Activated T-cell treated with anti-CD3 and anti-CD28 coated beads, Interleukin-2, amount 50 U/mL, for 1 hour (primary cell): ENCODE results near the gene CD47.
A peak's percentile ranks its signal among the peaks of the same experiment; 100 is the strongest.

Source experiments
- DNase-seq: peaks from one replicate; pipeline ENCODE4 v3.0.0-alpha.2; 2020

CD47 gene

DNA sequence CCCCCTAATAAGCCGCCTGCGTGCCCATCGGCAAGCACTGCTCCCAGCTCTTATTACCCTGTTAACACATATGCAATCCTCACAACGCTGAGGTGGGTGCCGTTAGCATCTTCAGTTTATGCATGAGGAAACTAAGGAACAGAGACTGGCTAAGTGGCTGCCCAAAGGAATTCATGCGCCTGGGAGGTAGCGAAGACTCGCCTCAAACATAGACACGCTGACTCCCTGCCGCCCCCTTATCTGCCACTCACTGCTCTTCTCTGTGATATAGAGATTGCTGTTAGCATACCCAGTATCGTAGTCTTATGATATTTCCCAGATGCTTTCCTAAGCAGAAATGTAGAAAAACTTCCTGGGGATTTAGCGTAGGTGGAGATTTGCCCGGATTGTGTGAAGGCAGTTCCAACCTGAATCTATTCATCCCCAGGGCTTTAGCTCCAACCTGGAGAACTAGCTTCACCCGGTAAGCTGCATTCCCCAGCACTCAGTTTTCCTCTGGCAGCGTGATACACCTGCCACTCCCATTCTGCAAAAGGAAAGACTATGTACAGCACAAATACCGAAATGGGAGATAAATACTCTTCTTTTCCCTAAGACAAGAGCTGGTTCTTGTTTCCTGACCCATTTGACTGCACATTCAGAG is 23.7 kb upstream of the CD47 start:
- no peak for DNase-seq

DNA sequence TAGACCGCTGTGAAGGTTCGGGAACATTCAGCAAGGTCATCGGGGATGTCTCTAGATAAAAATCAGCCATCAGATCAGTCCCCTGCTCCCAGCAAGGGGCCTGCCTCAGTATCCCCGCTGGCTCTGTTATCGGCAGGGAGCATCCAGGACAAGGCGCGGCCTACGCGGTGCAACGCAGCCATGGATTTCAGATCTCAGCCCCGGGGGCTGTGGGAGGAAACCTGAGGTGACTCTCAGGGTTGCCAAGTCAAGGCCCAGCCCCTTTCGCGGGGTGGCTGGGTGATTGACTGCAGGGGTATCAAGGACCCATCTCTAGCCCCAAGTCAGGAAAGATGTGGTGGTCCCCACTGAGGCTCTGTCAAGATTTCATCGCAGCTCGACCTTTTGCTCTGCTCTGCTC is 23.1 kb upstream of the CD47 start:
- DNase-seq, result no peak

DNA sequence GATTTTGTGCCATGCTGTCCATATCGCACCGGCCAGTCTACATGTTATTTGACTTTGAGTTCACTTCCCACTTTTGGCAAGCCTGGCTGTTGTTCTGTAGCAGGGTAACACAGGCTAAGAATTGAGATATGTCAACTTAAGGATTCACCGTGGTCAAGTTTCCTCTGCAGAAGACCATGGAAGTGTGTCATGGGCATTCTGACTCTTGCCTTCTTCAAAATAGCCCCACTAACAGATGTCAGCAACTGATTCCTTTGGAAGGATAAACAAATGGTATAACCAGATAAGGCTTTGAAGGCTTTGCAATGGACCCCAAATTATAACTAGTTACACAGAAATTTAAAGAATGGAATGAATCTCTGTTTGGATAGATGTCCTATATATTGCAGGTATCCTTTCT is 20.1 kb upstream of the CD47 start:
- DNase-seq, result no peak

DNA sequence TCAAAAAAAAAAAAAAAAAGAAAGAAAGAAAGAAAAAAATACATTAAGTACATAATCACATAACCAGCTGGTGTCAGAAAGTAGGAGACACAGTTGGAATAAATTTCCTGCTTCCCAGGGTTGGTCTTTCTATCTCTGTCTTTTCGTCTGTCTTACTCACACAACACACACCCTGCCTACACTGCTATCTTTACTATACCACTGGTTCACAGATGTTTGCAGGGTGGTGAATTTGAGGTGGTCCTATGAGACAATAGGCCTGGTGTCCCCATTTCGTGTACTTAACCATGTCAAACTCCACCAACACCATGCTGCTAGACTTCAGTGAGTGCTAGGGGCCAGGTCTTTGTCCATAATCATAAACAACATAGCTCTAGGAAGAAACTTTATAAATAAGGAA is 17.6 kb upstream of the CD47 start:
- DNase-seq, result no peak

DNA sequence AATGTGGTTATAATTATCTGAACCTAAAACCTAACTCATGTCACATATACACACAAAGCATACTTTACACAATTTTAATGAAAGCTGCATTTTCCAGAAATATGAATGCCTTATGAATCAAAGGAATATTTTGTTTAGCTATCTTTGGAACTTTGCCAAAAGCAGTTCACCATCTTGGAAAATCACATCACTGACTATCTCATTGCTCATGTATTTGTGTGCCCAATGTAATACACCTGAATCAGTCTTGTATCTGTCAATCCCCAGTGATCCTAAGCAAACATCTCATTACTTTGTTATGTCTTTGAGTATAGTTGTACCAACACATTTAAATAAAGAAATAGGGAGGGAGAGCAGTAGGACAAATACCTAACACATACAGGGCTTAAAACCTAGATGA is 15.6 kb upstream of the CD47 start:
- no peak for DNase-seq

DNA sequence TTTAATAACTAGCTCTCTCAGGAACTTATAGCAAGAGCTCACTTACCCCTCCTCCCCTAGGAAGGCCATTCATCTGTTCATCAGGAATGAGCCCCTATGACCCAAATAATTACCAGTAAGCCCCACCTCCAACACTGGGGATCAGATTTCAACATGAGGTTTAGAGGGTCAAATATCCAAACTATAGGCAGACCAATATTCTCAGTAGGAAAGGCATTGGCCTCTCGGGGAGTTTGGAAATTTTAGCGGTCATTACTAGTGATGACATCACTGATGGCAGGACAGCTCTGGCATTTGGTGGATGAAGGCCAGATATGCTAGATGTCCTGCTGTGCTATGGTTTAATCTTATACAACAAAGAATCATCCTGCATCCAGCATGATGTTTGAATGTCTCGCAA is 15.2 kb upstream of the CD47 start:
- DNase-seq, result no peak

DNA sequence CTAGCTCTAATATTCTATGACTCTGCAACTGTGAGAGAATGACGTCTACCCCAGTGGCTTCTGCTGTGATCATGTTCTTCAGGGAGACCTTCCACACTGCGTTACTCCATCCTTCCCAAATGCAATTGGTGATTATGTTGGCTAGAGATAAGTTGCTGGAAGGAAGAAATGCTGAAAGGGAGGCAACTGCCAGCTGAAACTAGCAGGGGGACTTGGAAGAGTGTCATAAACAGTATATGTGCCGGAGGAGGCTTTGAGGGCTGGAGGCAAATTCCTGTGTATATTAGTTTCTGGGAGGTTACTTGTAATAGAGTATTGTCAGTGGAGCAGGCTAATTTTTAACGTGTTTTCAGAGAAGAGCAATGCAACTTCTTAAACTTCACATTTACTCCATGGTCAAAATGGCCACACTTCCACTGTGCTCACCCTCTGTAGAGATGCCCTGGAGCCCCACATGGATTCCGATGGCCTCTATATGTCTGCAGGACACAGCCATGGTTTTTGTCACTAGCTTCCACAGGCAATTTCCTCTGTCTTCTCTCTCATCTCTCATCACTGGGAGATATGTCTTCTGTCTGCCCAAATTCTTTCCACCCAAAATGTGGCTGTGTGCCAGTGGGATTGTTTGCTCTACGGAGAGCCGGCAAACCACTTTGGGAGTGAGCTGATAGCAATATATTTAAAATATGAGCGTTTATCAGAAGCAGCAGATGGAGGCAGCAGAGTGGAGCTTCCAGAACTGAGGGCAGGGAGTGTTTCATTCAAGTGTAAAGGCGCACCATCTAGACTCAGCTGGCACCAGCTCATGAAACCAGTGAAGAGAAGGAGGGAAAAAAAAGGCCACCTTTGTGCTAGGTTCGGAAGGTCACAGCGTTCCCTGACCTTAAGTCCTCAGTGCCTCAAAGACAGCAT is 13.3 kb upstream of the CD47 start:
- no peak for DNase-seq

DNA sequence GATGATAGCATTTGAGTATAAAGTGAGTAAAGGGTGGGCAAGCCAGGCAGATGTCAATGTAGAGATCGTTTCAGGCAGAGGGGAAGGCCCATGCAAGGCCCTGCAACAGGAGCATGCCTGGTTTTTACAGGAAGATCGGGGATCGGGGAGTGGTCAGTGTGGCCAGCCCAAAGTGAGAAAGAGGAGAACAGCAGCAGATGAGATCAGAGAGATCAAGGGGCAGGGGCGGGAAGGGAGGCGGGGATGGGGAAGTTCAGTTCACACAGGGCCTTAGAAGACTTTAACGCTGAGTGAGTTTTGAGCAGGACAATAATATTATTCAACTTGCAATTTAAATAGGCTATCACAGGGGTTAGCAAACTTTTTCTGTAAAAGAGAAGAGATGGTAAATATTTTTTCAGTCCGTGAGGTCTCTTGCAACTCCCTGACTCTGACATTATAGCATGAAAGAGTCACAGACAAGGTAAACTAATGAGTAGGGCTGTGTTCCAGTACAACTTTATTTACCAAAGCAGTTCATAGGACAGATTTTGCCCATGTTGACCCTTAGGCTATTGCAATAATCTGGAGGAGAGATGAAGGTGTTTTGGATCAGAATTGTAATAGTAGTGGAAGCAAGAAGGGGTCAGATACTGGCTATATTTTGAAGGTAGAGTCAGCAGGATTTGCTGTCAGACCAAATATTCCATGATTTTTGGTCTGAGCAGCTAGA is 12.4 kb upstream of the CD47 start:
- no peak for DNase-seq

DNA sequence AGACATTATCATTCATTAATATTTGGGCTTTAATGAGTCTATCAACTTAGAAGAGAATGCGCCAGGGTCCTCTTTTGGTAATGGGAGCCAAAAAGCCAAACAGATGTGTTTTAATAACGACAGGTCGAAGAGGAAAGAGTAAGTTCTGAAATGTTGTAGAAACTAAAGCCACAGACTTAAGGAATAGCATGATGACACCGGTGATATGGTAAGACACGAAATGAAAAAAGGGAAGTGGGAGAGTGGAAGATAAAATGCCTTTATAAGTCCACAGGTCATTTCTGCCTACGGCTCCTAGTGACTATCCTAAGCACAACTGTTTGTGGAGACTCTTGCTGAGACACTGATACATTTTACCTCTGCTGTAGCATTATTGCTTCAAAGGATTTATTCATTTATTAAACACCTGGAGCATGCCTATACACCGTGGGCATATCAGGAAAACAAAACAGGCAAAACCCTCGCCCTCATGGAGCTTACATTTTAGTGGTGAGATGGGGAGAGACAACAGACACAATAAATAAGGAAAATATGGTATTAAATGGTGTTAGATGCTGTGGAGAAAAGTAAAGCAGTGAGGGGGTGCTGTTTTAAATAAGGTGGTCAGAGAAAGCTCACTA is 11.7 kb upstream of the CD47 start:
- no peak for DNase-seq

DNA sequence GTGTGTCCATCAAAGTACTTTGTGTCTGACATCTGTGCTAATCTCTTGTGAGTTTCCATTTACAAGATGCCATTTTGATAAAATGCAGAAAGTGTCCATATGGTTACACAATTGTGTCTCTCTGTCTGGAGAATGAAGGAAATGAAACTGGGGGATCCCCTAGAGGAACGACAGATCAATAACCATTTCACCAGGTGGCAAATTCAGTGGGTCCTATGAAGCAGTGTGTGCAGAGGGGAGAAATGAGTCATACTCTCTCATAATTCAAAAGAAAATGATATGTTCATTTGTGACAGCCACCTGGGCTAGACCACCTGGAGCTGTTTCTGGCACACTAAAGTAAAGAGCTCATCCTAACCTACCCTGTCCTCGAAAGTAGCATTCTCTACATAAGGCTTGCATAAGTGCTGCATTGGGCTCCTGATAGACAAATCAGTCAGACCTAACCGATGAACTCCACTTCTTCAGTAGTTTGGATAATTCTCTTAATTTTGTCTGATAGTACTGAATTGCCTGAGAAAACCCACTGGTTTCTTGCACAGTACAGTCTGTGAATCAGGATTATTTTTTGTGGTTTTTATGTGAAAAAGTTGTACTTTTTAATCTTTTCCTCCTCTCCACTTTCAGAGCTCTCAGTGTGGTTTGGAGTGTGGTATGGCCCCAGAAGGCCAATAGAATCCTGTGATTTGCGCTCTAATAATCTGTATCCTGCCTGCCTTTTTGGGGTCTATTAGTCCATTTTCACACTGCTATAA is 10.3 kb upstream of the CD47 start:
- DNase-seq, result no peak

DNA sequence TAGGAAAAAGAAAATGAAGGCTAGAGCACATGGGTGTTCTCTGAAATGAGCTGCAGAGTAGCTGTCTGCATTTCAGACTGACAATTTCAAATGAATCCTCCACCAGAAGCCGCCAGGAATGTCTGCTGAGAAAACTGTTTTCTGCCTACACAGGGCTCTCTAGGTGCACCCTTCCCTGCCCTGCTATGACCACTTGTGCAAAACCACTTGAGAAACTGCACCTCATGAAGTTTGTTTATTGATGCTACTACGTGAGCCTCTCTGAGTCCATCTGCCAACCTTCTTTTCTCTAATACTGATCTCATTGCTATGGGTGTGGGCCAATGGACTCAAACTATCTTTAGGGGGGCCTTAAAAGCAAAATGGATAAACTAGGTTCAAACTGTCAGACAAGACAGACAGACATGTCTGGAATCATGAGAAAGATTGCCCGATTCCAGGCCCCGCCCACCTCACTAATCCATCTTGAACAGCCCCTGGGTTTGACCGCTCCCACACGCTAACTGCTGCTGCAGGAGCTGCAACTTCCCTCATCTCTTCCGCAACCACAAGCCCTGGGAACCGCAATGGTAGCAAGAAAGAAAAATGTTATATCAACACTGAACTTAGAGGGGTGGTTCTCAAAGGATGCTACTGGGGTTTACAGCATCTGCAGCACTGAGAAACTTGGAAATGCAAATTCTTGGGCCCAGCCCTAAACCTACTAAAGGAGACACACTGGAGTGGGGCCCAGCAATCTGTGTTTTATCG is 9.0 kb upstream of the CD47 start:
- DNase-seq, result no peak

DNA sequence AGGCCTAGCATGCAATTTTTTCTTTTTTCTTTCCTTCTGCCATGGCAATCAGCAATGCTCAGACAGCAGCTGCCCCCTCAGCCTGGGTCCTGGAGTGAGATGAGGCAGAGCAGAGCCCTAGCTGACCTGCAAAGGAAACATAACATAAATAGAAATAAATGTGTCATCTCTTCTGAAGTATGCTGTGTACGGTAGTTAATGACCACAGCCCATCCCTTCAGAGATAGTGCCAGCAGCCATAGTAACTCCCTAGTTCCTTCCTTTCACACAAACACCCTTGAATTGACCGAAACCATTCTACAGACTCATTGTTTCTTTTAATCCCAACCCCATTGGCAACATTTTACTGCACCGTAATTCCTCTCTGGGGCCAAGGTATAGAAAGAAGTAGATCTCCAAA is 8.4 kb upstream of the CD47 start:
- DNase-seq, result no peak

DNA sequence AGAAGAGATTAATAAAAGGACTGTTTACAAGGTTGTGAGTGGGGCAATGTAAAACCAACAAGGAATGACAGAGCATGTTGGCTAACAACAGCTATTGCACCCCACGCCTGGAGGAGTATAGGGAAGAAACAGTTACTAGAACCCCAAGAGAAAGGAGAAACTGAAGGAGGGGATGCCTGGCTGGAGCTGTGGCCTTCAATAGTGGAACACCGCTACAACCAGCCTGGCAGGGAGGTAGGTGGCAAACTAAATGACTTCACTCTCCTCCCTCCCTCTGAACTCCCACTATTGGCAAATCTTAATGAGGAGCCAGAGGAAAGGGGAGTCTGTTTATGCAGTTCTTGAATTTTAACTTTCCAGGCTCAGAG is 7.2 kb upstream of the CD47 start:
- DNase-seq, result no peak

DNA sequence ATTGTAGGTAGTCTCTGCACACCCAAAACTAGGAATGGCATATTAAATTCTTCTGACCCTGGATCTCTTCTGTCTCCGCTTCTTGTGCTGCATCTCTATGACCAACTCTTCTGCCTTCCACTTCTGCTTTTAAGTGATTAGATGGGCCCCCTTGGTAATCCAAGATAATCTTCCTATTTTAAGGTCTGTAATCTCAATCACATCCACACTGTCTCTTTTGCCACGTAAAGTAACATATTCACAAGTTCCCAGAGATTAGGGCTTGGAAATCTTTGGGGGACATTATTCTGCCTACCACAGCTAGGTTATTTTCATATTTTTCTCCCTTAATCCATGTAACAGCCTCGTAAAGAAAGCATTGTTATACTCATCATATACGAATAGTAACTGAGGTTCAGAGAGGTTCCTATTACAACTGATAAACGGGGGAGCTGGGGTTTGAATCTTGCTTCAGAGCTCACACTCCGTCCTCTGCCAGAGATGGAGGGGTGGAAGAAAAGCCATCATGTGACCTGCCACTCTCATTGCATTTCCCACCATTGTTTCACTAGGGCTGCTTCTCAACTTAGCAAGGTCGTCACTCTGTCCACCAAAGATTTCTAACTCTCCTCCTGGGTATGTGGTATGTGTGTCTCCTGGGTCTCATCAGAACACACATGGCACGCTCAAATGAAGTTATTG is 6.6 kb upstream of the CD47 start:
- no peak for DNase-seq

DNA sequence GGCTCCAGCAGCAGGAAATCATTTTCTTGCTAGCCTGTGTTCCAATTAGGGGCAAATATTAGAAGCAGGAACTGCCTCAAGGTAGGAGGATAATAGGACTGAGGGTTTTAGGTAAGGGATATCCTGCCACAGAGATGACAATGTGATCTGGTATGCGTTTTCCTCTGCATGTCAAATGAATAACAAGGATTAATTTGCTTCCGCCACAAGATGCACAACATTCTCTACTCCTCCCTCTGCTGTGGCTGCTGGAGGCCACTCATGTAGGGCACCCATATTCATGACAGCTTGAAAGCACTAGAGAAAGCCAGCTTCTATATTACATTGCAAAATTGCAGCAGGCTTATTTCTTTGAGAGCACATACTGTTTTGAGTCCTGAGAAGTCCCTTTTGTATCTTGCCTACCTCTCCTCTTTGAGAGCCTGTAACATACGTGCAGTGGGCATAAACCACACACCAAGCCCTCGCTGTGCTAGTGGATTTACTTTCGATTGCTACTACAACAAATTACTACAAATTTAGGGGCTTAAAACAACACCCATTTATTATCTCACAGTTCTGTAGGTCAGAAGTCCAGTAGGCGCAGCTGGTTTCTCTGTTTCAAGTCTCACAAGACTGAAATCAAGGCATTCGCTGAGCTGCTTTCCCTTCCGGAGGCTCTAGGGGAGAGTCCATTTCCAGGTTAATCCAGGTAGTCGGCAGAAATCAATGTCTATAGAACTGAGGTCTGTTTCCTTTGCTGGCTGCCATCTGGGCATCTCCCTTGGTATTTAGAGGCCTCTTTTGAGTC is 5.9 kb upstream of the CD47 start:
- DNase-seq, result no peak

DNA sequence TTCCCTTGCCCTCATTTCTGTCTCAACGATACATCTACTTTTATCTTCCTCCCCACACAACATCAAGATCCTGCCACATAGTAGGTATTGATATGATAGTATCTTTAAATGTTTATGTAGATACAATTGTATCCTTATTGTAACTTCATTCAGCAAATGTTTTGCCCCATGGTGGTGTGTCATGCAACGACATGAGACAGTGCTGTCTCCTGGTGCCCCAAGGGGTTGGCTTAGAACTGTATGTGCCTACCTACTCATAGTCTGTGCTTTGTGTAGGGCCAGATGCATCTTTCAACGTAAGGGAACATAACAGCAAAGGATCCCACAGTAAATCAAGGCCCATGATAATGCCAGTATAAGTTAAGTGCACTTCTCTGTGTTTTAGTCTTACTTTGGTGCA is 2.8 kb upstream of the CD47 start:
- DNase-seq, result no peak

DNA sequence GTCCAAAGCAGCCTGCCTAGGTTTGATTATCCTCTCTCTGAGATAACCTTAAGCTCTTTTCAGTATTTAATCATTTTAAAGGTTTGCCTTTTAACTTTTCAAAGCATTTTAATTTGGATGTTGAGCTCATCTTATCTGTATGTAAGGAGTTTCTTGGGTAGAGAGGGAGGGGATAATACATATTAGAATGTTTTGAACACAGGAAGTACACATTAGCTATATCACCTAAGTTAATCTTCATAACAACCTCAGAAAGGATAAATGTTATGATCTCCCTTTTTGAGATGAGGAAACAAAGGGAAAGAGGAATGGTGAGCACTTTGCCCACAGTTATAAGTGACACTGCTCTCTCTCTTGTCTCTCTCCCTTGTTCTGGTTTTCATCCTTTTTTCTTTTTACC is 2.2 kb upstream of the CD47 start:
- DNase-seq, result no peak

DNA sequence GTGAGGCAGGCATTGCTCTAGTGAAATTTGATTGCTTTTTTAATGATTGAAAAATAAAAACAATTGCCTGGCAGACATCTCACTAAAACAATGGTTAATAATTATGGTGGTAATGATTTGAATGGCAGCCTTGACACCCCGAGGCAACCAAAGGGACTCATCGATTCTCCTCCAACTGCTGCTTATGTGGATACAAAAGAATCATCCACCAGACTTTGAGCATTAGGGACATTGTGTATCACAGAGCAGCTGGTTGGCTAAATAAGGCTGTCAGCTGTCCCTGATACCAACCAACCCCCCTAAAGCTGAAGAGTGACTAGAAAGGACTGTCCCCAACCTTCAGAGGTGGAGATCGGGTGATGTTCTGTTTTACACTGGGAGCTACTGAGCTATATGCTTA is 1.7 kb upstream of the CD47 start:
- no peak for DNase-seq

DNA sequence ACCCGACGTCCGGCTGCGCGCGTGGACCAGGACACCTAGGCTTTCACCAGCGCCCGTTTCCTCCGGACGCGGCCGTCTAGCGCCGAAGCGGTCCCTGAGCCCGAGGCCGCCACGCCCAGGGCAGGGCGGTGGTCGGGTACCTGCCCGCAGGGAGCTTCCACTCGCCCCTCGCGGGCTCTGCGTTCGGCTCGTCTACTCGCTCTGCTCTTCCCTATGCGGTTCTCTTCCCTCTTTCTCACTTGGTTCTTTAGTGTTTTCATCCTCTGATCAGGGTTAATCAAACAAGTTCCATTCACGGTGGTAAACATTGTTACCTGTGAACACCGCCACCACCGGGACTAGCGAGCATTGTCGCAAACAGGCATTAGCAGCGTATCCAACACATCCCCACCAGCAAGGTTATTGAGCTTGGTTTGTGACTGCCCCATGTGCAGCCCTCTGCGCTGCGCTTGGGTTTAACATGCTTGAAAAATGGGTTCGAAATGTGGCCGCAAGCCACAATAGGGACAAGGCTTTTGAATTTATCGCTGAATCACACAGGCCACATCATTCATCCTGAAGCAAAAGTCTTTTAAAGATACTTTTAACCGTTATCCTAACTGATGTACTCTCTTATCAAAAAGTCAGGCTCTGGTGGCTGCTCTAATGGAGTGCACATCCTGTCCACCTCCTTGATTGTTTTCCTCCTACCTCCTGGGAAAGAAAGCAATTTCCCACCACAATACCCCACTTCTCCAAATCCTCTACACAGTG is 843 bp upstream of the CD47 start:
- DNase-seq, result peak; percentile 65
